GM23338 (cell line): ENCODE results near the gene NLE1. TPM values are rescaled to one million over a fixed set of nuclear protein-coding genes. Genes with fewer than 3 reads are reported as not detected.

Experiments
- ATAC-seq: fragments of 200-7000 bp; cut with Tn5 transposase; 3 replicates; pipeline ENCODE4 v1.9.1; 2020
- DNase-seq: peaks from one replicate; pipeline ENCODE4 v3.0.0-alpha.2; 2015; ENCODE audit warnings: low spot score
- H2AFZ ChIP-seq: fragments of 200-600 bp; sonication (generic); 2 replicates; pipeline ENCODE4 v1.8.0; 2016; ENCODE audit warnings: antibody characterized with exemption, mild to moderate bottlenecking, moderate library complexity
- H3F3A ChIP-seq: fragments of 200-600 bp; sonication (generic); replicated peaks from 2 replicates; pipeline ENCODE4 v1.8.0; 2017; ENCODE audit warnings: antibody characterized with exemption, mixed run types, low read depth
- H3K27ac ChIP-seq: fragments of 200-600 bp; sonication (generic); 2 replicates; pipeline ENCODE4 v1.6.1; 2016; ENCODE audit warnings: low read depth
- H3K27me3 ChIP-seq: fragments of 200-600 bp; sonication (generic); 2 replicates; pipeline ENCODE4 v1.8.0; 2016; ENCODE audit warnings: mild to moderate bottlenecking, mixed run types, moderate library complexity; ENCODE audit not compliant: insufficient read depth
- H3K36me3 ChIP-seq: fragments of 200-600 bp; sonication (generic); 2 replicates; pipeline ENCODE4 v1.8.0; 2016; ENCODE audit warnings: mild to moderate bottlenecking; ENCODE audit not compliant: insufficient read depth
- H3K4me1 ChIP-seq: fragments of 200-600 bp; sonication (generic); 2 replicates; pipeline ENCODE4 v1.8.0; 2016; ENCODE audit warnings: mild to moderate bottlenecking, moderate library complexity; ENCODE audit not compliant: insufficient read depth
- H3K4me2 ChIP-seq: fragments of 200-600 bp; sonication (generic); 2 replicates; pipeline ENCODE4 v1.7.1; 2017; ENCODE audit warnings: mixed run types
- H3K4me3 ChIP-seq: fragments of 200-600 bp; sonication (generic); 2 replicates; pipeline ENCODE4 v1.6.1; 2016; ENCODE audit warnings: mixed run types
- H3K79me2 ChIP-seq: fragments of 200-600 bp; sonication (generic); replicated peaks from 2 replicates; pipeline ENCODE4 v1.8.0; 2017; ENCODE audit warnings: mild to moderate bottlenecking; ENCODE audit not compliant: insufficient read depth
- H3K9me2 ChIP-seq: fragments of 200-600 bp; sonication (generic); 2 replicates; pipeline ENCODE4 v1.8.0; 2017; ENCODE audit not compliant: insufficient read depth
- H4K20me1 ChIP-seq: fragments of 200-600 bp; sonication (generic); replicated peaks from 2 replicates; pipeline ENCODE4 v1.8.0; 2017; ENCODE audit warnings: mild to moderate bottlenecking; ENCODE audit not compliant: insufficient read depth
- H3K27ac Mint-ChIP-seq: 2 replicates; pipeline ENCODE4 v1.8.0; 2020; ENCODE audit warnings: inconsistent platforms, mild to moderate bottlenecking, moderate library complexity, mixed read lengths
- H3K27me3 Mint-ChIP-seq: 3 replicates; pipeline ENCODE4 v1.8.0; 2022; ENCODE audit warnings: low read depth, mild to moderate bottlenecking, moderate library complexity, mixed read lengths, inconsistent platforms; ENCODE audit not compliant: insufficient read depth, poor library complexity
- H3K36me3 Mint-ChIP-seq: 3 replicates; pipeline ENCODE4 v1.8.0; 2021; ENCODE audit warnings: low read depth, mild to moderate bottlenecking, inconsistent platforms, moderate library complexity, mixed read lengths
- H3K4me1 Mint-ChIP-seq: 3 replicates; pipeline ENCODE4 v1.8.0; 2020; ENCODE audit warnings: mild to moderate bottlenecking, inconsistent platforms, mixed read lengths
- H3K4me3 Mint-ChIP-seq: 3 replicates; pipeline ENCODE4 v1.8.0; 2021; ENCODE audit warnings: moderate library complexity, mild to moderate bottlenecking, inconsistent platforms, mixed read lengths
- H3K9me3 Mint-ChIP-seq: 3 replicates; pipeline ENCODE4 v1.8.0; 2020; ENCODE audit warnings: moderate library complexity, mild to moderate bottlenecking, inconsistent platforms, mixed read lengths
- CREB1 ChIP-seq: fragments of 250-450 bp; sonication (Bioruptor Pico); IDR thresholded peaks from 2 replicates; pipeline ENCODE4 v1.5.0; 2020; ENCODE audit warnings: low read depth, mild to moderate bottlenecking, moderate library complexity
- EZH2phosphoT487 ChIP-seq: fragments of 200-600 bp; sonication (generic); IDR thresholded peaks from one replicate; pipeline ENCODE4 v1.8.1; 2018; ENCODE audit warnings: antibody characterized with exemption; ENCODE audit not compliant: unreplicated experiment
- JUNB ChIP-seq: IDR thresholded peaks from one replicate; pipeline ENCODE4 v1.6.1; 2016; ENCODE audit warnings: antibody characterized with exemption; ENCODE audit not compliant: unreplicated experiment
- POLR2AphosphoS5 ChIP-seq: IDR thresholded peaks from 2 replicates; pipeline ENCODE4 v1.6.1; 2016; ENCODE audit warnings: antibody characterized with exemption, low read depth
- ZNF331 ChIP-seq: fragments of 250-450 bp; sonication (Bioruptor Pico); IDR thresholded peaks from 2 replicates; pipeline ENCODE4 v1.5.0; 2020; ENCODE audit warnings: low read depth, mild to moderate bottlenecking, moderate library complexity
- ZNF462 ChIP-seq: fragments of 250-450 bp; sonication (Bioruptor Pico); IDR thresholded peaks from 2 replicates; pipeline ENCODE4 v1.5.0; 2020; ENCODE audit warnings: mild to moderate bottlenecking, moderate library complexity
- polyA plus RNA-seq: library from polyadenylated mRNA; unstranded; fragments of >200 nt; fragmentation: Nextera tagmentation; extraction: Ambion mirVana; gene quantifications from 2 replicates; pipeline ENCODE4 v1.2.1, GENCODE V29; 2016
- total RNA-seq: library from RNA; depleted of rRNA; stranded (reverse); fragments of >200 nt; shearing (Covaris generic); gene quantifications from 2 replicates; pipeline ENCODE4 v1.2.3, GENCODE V29; 2014
- TF ChIP-seq, protein P1 (sequence below): IDR thresholded peaks from one replicate; pipeline ENCODE4 v1.6.1; 2018; ENCODE audit warnings: antibody characterized with exemption; ENCODE audit not compliant: unreplicated experiment

NLE1 gene
- total and polyA plus RNA-seq, 2 experiments from 2014 or later = 16.6 to 66.4 TPM

- Histone ChIP-seq H3K36me3 (no peaks in the 10 kb centered on the region), H4K20me1 (no peaks in the 10 kb centered on the region), H3K4me3 (no peak overlapping the region), H3K4me2 (no peak overlapping the region), H3K79me2 (no peaks in the 10 kb centered on the region), H3K9me2 (peaks cover 5% of the 10 kb centered on the region; the same call in 1 of the 2 replicates), H3K27me3 (no peaks in the 10 kb centered on the region), H2AFZ (no peak overlapping the region), H3K27ac (no peak overlapping the region), H3F3A (no peaks in the 10 kb centered on the region), H3K4me1 (no peaks in the 10 kb centered on the region; the same call in 1 of the 2 replicates)
- H3K9me3 Mint-ChIP-seq = peaks cover 4% of the 10 kb centered on the region; the same call in 2 of the 3 replicates
- no peaks in the 10 kb centered on the region for H3K4me1 Mint-ChIP-seq
- DNase-seq = no peak
- H3K27me3 Mint-ChIP-seq = no peaks in the 10 kb centered on the region
- H3K27ac Mint-ChIP-seq = no peak overlapping the region
- H3K4me3 Mint-ChIP-seq = no peak overlapping the region
- ATAC-seq = no peak
- TF ChIP-seq JUNB (no peak), EZH2phosphoT487 (no peak), POLR2AphosphoS5 (no peak), ZNF462 (CRISPR knock-in tag) (no peak), CREB1 (no peak), ZNF331 (CRISPR knock-in tag) (no peak)
- TF ChIP-seq, protein P1, sequence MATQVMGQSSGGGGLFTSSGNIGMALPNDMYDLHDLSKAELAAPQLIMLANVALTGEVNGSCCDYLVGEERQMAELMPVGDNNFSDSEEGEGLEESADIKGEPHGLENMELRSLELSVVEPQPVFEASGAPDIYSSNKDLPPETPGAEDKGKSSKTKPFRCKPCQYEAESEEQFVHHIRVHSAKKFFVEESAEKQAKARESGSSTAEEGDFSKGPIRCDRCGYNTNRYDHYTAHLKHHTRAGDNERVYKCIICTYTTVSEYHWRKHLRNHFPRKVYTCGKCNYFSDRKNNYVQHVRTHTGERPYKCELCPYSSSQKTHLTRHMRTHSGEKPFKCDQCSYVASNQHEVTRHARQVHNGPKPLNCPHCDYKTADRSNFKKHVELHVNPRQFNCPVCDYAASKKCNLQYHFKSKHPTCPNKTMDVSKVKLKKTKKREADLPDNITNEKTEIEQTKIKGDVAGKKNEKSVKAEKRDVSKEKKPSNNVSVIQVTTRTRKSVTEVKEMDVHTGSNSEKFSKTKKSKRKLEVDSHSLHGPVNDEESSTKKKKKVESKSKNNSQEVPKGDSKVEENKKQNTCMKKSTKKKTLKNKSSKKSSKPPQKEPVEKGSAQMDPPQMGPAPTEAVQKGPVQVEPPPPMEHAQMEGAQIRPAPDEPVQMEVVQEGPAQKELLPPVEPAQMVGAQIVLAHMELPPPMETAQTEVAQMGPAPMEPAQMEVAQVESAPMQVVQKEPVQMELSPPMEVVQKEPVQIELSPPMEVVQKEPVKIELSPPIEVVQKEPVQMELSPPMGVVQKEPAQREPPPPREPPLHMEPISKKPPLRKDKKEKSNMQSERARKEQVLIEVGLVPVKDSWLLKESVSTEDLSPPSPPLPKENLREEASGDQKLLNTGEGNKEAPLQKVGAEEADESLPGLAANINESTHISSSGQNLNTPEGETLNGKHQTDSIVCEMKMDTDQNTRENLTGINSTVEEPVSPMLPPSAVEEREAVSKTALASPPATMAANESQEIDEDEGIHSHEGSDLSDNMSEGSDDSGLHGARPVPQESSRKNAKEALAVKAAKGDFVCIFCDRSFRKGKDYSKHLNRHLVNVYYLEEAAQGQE = no peak
- H3K36me3 Mint-ChIP-seq = 0 out of 3 replicates have a peak, but pooled peaks cover 3% of the 10 kb centered on the region
Observed at GRCh38 chr17:35189291-35189690, 47.2 kb upstream of the NLE1 start.
